HCT116 (cell line): ENCODE measurements around the gene FBXW10. TPM values are rescaled to one million over a fixed set of nuclear protein-coding genes. Genes with fewer than 3 reads are reported as not detected.

Experiments used
- total RNA-seq: library from RNA; stranded (reverse); gene quantifications from one replicate; pipeline ENCODE4 v1.2.1, GENCODE V29; 2021; ENCODE audit not compliant: unreplicated experiment

The FBXW10 gene
- total RNA-seq, 1 experiment from 2014 or later: not detected

Other genes with a start within 250 kb of the FBXW10 start
- not detected for gene TBC1D28, start 99.7 kb upstream of the FBXW10 start, total RNA-seq
- 3.1 TPM for gene FOXO3B, start 61.7 kb upstream of the FBXW10 start, total RNA-seq
- 47.8 TPM for gene TVP23B, start 37.1 kb downstream of the FBXW10 start, total RNA-seq
- gene PRPSAP2, start 114.1 kb downstream of the FBXW10 start, total RNA-seq: 37.8 TPM
- gene SLC5A10, start 208.1 kb downstream of the FBXW10 start, total RNA-seq: not detected